Activated T-helper 1 cell treated with anti-CD3 and anti-CD28 coated beads, Interleukin-12 subunit alpha, Interleukin-12 subunit beta, Interleukin-2, Interleukin-4 antibody, amounts not matched to agents 30 ng/mL and 10 ng/mL and 1 ng/mL, durations not matched to agents 14 hours and 24 hours and 36 hours (primary cell): ENCODE measurements around the gene ZNF418. TPM values are rescaled to one million over a fixed set of nuclear protein-coding genes. Genes with fewer than 3 reads are reported as not detected.
A peak's percentile ranks its signal among the peaks of the same experiment; 100 is the strongest.
"Not testable (repeated sequence)": the region's sequence is repeated elsewhere in the genome, so short reads cannot be mapped to it uniquely, and the experiment has no call there.

ENCODE experiments used
- DNase-seq: peaks from one replicate; pipeline ENCODE4 v3.0.0; 2021; ENCODE audit warnings: low spot score
- H3K27ac Mint-ChIP-seq: one replicate; pipeline ENCODE4 v1.8.0; 2021; ENCODE audit warnings: mild to moderate bottlenecking, mixed read lengths
- H3K27me3 Mint-ChIP-seq: one replicate; pipeline ENCODE4 v1.8.0; 2022; ENCODE audit warnings: mild to moderate bottlenecking, moderate library complexity, mixed read lengths; ENCODE audit not compliant: insufficient read depth
- H3K36me3 Mint-ChIP-seq: one replicate; pipeline ENCODE4 v1.8.0; 2021; ENCODE audit warnings: low read depth, mixed read lengths
- H3K4me1 Mint-ChIP-seq: one replicate; pipeline ENCODE4 v1.8.0; 2021; ENCODE audit warnings: low read depth, mixed read lengths
- H3K4me3 Mint-ChIP-seq: one replicate; pipeline ENCODE4 v1.8.0; 2021; ENCODE audit warnings: mild to moderate bottlenecking, moderate library complexity, mixed read lengths
- H3K9me3 Mint-ChIP-seq: one replicate; pipeline ENCODE4 v1.8.0; 2021; ENCODE audit warnings: mixed read lengths
- intact Hi-C: fragments of 100-400 bp; cut with micrococcal nuclease; formaldehyde crosslinking; loops from one replicate; pipeline ENCODE4 v1.15.1; 2024
- total RNA-seq: library from RNA; stranded (reverse); gene quantifications from 2 replicates; pipeline ENCODE4 v1.2.3, GENCODE V29; 2022

Gene ZNF418
- total RNA-seq, 1 donor from 2014 or later: 0.70 TPM

DNA sequence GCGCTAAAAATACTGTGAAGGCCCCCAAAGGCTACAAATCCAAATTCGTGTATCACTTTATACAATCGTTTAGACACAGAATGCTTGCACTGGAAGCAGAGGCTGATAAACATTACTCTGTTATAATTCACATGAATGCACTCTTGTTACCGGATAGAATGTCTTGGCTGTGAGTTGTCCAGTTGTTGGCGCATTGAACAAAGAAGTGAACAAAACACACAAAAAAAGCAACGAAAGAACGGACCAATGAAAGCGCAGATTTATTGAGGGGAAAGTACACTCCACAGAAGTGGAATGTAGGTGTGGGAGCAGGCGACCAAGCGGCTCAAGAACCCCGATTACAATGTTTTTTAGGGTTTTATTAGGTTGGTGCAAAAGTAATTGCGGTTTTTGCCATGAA lies 529 bp upstream of the ZNF418 start:
- H3K9me3 Mint-ChIP-seq: peaks cover 49% of the 10 kb centered on the region
- H3K27me3 Mint-ChIP-seq: no peaks in the 10 kb centered on the region
- intact Hi-C loops: no loop called here
- no peak overlapping the region for H3K4me3 Mint-ChIP-seq
- DNase-seq: no peak
- no peak overlapping the region for H3K27ac Mint-ChIP-seq
- H3K4me1 Mint-ChIP-seq: no peaks in the 10 kb centered on the region
- peaks cover 23% of the 10 kb centered on the region for H3K36me3 Mint-ChIP-seq

GRCh38 chr19:57927587-57927986 lies 7.6 kb downstream of the ZNF418 start:
- DNase-seq: no peak
- H3K4me3 Mint-ChIP-seq: no peak overlapping the region
- no peak overlapping the region for H3K27ac Mint-ChIP-seq
- H3K36me3 Mint-ChIP-seq: peaks cover 4% of the 10 kb centered on the region
- intact Hi-C loops: no loop called here
- no peaks in the 10 kb centered on the region for H3K4me1 Mint-ChIP-seq
- H3K9me3 Mint-ChIP-seq: peaks cover 59% of the 10 kb centered on the region
- H3K27me3 Mint-ChIP-seq: no peaks in the 10 kb centered on the region

DNA sequence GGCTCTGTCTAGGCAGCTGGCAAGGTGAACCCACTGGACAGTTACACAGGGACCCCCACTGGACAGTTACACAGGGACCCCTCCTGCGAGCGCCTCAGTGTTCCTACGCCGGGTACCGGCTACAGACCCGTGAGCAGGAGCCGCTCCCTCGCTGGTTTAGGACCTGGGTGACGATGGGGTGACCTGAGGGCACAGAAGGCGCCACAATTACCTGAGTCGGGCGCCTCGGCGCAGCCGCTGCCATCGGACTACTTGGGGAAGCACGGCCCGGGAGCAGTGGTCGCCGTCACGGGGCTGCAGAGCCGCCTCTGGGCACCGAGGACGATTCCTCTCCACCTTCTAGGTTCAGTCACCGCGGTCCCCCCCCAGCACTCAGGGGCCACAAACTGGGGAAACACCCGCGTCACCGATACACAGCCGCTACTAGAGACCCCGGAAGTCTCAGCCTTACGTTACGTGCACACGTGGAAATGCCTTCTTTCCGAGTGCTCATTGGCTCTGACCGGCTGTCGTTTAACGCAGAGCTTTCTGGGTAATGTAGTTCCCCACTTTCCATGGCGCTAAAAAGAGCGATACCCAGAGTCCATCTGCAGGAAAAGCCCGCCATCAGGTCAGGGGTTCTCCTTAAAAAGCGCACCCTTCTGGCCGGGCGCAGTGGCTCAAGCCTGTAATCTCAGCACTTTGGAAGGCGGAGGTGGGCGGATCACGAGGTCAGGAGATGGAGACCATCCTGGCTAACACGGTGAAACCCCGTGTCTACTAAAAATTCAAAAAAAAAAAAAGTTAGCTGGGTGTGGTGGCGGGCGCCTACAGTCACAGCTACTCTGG lies 18.8 kb downstream of the ZNF418 start, which contains the start of gene ZNF417:
ZNF417 (minus strand) TSS at position 425 of the 828 bp plus-strand sequence; CDS start at position 244, 181 bp downstream.
- intact Hi-C loops: loop anchor here (1.0 to 2.0 kb wide), 13 partner anchors 27 to 510 kb away; partner anchors contain the start of genes ZNF134, ZNF17, ZNF256 and ZNF416
- peaks cover 15% of the 10 kb centered on the region for H3K4me1 Mint-ChIP-seq
- peak; percentile 82 for DNase-seq
- H3K27ac Mint-ChIP-seq: peak within 1 kb of the TSS; percentile 92
- peaks cover 59% of the 10 kb centered on the region for H3K9me3 Mint-ChIP-seq
- peaks cover 48% of the 10 kb centered on the region for H3K36me3 Mint-ChIP-seq
- not testable (repeated sequence) for H3K27me3 Mint-ChIP-seq
- H3K4me3 Mint-ChIP-seq: peak within 1 kb of the TSS; percentile 91

DNA sequence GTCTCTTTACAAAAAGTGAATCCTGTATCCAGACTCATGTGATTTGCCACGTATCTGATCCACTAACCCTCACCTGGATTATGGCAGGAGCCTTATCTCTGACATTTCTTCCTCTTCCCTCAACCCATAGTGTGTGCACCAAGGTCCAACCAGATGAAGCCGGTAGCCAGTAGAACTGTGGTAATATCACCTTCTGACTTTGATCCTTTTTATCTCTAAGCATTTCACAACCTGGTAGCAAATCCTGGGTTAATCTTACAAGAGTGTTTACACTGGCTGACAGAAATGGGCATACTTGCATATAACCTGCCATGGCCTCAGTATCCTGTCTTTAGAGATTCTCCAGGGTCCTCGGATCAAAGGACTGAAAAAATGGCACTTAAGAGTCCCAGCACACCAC lies 20.7 kb downstream of the ZNF418 start:
- no peak overlapping the region for H3K27ac Mint-ChIP-seq
- intact Hi-C loops: no loop called here
- DNase-seq: no peak
- peaks cover 15% of the 10 kb centered on the region for H3K4me1 Mint-ChIP-seq
- H3K4me3 Mint-ChIP-seq: peak overlapping the region; percentile 91
- peaks cover 53% of the 10 kb centered on the region for H3K9me3 Mint-ChIP-seq
- no peaks in the 10 kb centered on the region for H3K27me3 Mint-ChIP-seq
- peaks cover 58% of the 10 kb centered on the region for H3K36me3 Mint-ChIP-seq

- H3K4me3 Mint-ChIP-seq: no peak overlapping the region
These were observed 27.8 kb downstream of the ZNF418 start for GRCh38 chr19:57907394-57907793.

GRCh38 chr19:57905258-57905657 lies 29.9 kb downstream of the ZNF418 start:
- Mint-ChIP-seq H3K27me3 (no peaks in the 10 kb centered on the region), H3K9me3 (peaks cover 58% of the 10 kb centered on the region), H3K36me3 (peaks cover 41% of the 10 kb centered on the region), H3K4me1 (peaks cover 4% of the 10 kb centered on the region), H3K27ac (no peak overlapping the region), H3K4me3 (no peak overlapping the region)
- intact Hi-C loops: no loop called here
- no peak for DNase-seq

More at GRCh38 chr19:57907394-57907793, 27.8 kb downstream of the ZNF418 start:
- H3K27ac Mint-ChIP-seq: no peak overlapping the region
- peaks cover 62% of the 10 kb centered on the region for H3K9me3 Mint-ChIP-seq
- DNase-seq: no peak
- H3K4me1 Mint-ChIP-seq: peaks cover 4% of the 10 kb centered on the region
- intact Hi-C loops: no loop called here
- no peaks in the 10 kb centered on the region for H3K27me3 Mint-ChIP-seq
- peaks cover 54% of the 10 kb centered on the region for H3K36me3 Mint-ChIP-seq

GRCh38 chr19:57903618-57904184 lies 31.5 kb downstream of the ZNF418 start:
- peaks cover 32% of the 10 kb centered on the region for H3K36me3 Mint-ChIP-seq
- H3K4me3 Mint-ChIP-seq: no peak overlapping the region
- no peaks in the 10 kb centered on the region for H3K27me3 Mint-ChIP-seq
- intact Hi-C loops: no loop called here
- no peak for DNase-seq
- H3K27ac Mint-ChIP-seq: no peak overlapping the region
- H3K9me3 Mint-ChIP-seq: peaks cover 64% of the 10 kb centered on the region
- H3K4me1 Mint-ChIP-seq: peaks cover 4% of the 10 kb centered on the region

DNA sequence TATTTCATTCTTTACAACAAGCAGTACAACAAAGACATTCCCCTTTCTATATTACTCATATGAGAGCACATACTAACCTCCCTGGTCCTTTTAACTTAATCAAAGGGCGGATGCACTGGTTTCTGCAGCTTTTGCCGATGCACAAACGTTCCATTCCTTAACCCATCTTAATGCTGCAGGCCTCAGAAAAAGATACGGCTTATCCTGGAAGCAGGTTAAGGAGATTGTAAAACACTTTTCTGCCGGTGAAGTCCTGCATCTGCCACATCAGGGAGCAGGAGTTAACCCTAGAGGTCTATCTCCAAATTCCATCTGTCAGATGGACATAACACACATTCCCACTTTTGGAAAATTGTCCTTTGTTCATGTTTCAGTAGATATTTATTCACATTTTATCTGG lies 34.9 kb downstream of the ZNF418 start:
- Mint-ChIP-seq H3K27ac (no peak overlapping the region), H3K36me3 (peaks cover 14% of the 10 kb centered on the region), H3K9me3 (peaks cover 57% of the 10 kb centered on the region), H3K4me3 (no peak overlapping the region), H3K27me3 (no peaks in the 10 kb centered on the region), H3K4me1 (peaks cover 4% of the 10 kb centered on the region)
- no peak for DNase-seq
- intact Hi-C loops: no loop called here

- Mint-ChIP-seq H3K9me3 (peaks cover 48% of the 10 kb centered on the region), H3K36me3 (peaks cover 28% of the 10 kb centered on the region)
- DNase-seq, intact Hi-C loops, H3K4me1 Mint-ChIP-seq, H3K4me3 Mint-ChIP-seq, H3K27me3 Mint-ChIP-seq, H3K27ac Mint-ChIP-seq: not testable (repeated sequence)
These were observed 44.5 kb downstream of the ZNF418 start for GRCh38 chr19:57890706-57891105.

GRCh38 chr19:57888560-57889231 lies 46.5 kb downstream of the ZNF418 start, which contains the start of gene ZNF814:
Gene ZNF814 (minus strand): TSS chr19:57889037. CDS start chr19:57888802, 235 bp downstream.
- Mint-ChIP-seq H3K27me3 (no peaks in the 10 kb centered on the region), H3K36me3 (peaks cover 30% of the 10 kb centered on the region), H3K4me3 (peak within 1 kb of the TSS; percentile 89), H3K4me1 (peaks cover 10% of the 10 kb centered on the region), H3K27ac (peak within 1 kb of the TSS; percentile 75), H3K9me3 (peaks cover 48% of the 10 kb centered on the region)
- intact Hi-C loops: loop anchor here (1.0 kb wide), 1 partner anchor 28 kb away; the partner anchor contains the start of gene ZNF417
- DNase-seq: peak; percentile 56

DNA sequence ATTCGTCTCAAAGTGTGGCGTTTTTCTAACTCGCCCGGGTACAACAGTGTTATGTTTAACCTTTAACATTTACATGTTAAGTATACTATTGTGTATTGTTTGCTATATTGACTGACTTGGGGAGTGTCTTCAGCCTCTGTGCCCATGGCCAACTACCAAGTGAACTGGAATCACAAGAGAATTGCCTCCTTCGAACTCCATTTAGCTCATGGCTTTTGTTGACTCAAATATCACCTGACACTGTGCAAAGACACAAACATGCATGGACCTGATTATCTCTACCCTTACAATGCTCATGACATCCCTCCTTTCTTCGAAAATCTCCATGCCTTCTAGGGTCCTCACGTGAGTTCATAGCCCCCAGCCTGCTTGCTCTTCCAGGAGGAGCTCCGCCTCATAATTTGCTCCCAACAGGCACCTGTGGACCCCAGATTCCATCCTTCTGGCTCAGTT lies 47.1 kb downstream of the ZNF418 start:
- no peak for DNase-seq
- peaks cover 10% of the 10 kb centered on the region for H3K4me1 Mint-ChIP-seq
- peaks cover 49% of the 10 kb centered on the region for H3K9me3 Mint-ChIP-seq
- peaks cover 30% of the 10 kb centered on the region for H3K36me3 Mint-ChIP-seq
- intact Hi-C loops: no loop called here
- peak overlapping the region; percentile 75 for H3K27ac Mint-ChIP-seq
- H3K27me3 Mint-ChIP-seq: no peaks in the 10 kb centered on the region
- H3K4me3 Mint-ChIP-seq: peak overlapping the region; percentile 89

DNA sequence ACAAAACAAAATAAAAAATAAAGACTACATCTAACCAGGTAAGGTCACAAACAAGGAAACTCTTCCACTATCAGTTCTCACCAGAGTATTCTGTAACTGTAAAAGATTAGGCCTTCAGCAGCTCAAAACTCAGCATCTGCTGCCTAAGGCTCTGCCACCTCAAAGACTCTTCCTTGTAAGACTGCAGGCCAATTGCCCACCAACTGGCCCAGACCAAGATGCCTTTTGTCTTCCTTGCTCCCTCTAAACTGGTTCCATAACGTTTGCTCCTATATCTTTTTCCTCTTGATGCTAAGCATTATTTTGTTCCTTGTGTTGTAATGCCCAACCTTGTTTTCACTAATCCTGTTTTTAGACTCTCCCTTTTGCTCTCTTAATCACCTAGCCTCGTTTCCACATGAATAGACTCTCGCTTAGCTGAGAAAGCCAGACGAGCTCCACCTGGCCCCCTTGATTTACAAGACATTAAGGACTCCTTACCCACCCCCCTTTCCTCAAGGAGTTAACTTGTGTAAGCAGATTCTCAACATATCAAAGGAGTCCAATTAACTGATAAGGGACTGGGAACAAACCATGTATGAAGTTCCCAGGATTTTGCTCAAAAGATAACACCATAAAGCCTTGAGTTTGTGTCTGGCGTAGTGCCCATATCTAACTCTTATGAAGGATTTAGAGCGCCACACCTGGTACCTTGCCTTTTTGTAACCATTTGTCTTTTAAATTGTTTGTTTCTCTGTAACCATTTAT lies 47.8 kb downstream of the ZNF418 start:
- peaks cover 10% of the 10 kb centered on the region for H3K4me1 Mint-ChIP-seq
- intact Hi-C loops: no loop called here
- no peak for DNase-seq
- H3K4me3 Mint-ChIP-seq: peak overlapping the region; percentile 89
- H3K27me3 Mint-ChIP-seq: no peaks in the 10 kb centered on the region
- no peak overlapping the region for H3K27ac Mint-ChIP-seq
- peaks cover 53% of the 10 kb centered on the region for H3K9me3 Mint-ChIP-seq
- H3K36me3 Mint-ChIP-seq: peaks cover 34% of the 10 kb centered on the region
